ENCODE measurements around the gene NSMCE1.
"Not testable (repeated sequence)": the region's sequence is repeated elsewhere in the genome, so short reads cannot be mapped to it uniquely, and the experiment has no call there.

NSMCE1 gene

DNA sequence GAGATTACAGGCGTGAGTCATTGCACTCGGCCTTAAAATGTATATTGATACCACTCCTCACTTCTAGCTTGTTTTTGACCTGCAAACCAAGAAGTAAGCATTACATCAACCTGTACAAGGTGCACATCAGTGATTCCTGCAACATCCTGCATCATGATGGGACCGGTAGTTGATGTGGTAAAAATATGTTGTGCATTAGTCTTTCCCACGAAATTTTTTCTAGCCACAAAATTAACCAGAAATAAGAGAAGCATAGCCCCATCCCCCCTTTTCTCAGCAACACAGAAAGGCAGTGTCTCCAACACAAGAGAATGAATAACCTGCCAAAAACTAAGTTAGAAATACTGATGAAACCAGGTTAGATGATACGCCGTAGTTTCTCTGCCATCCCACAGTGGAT is 21.1 kb upstream of the NSMCE1 start:
- Mint-ChIP-seq H3K9me3 (no peaks in the 10 kb centered on the region), H3K27me3 (no peaks in the 10 kb centered on the region), H3K36me3 (ENCODE audit: low read depth) (no peaks in the 10 kb centered on the region), H3K27ac (no peak overlapping the region), H3K4me1 (ENCODE audit: low read depth) (peaks cover 49% of the 10 kb centered on the region), H3K4me3 (no peak overlapping the region)
- intact Hi-C loops (cut with micrococcal nuclease), result no loop called here

GRCh38 chr16:27288313-27288712 is 19.7 kb upstream of the NSMCE1 start:
- H3K4me3 Mint-ChIP-seq; H3K9me3 Mint-ChIP-seq; H3K36me3 Mint-ChIP-seq (ENCODE audit: low read depth); H3K27me3 Mint-ChIP-seq; intact Hi-C loops (cut with micrococcal nuclease): not testable (repeated sequence)
- Mint-ChIP-seq H3K27ac (peak overlapping the region; percentile 86), H3K4me1 (ENCODE audit: low read depth) (peaks cover 56% of the 10 kb centered on the region)

DNA sequence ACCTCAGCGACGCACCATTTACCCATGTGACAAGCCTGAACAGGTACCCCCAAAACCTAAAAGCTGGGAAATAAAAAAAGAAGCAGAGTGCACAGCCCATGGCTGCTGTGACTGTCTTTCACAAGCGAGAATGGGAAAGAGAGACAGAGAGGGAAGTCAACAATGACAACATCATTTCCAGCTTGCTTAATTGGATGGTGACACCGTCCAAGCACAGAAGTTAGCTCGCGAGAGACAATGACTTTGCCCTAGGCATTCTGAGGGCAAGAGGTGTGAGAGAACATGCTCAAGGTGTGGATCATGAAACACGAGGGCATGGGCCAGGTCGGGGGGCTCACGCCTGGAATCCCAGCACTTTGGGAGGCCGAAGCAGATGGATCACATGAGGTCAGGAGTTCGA is 19.3 kb upstream of the NSMCE1 start:
- peak overlapping the region; percentile 86 for H3K27ac Mint-ChIP-seq
- no peaks in the 10 kb centered on the region for H3K36me3 Mint-ChIP-seq (ENCODE audit: low read depth)
- no peaks in the 10 kb centered on the region for H3K27me3 Mint-ChIP-seq
- H3K9me3 Mint-ChIP-seq, result no peaks in the 10 kb centered on the region
- H3K4me3 Mint-ChIP-seq, result no peak overlapping the region
- peaks cover 56% of the 10 kb centered on the region for H3K4me1 Mint-ChIP-seq (ENCODE audit: low read depth)
- intact Hi-C loops (cut with micrococcal nuclease), result no loop called here

DNA sequence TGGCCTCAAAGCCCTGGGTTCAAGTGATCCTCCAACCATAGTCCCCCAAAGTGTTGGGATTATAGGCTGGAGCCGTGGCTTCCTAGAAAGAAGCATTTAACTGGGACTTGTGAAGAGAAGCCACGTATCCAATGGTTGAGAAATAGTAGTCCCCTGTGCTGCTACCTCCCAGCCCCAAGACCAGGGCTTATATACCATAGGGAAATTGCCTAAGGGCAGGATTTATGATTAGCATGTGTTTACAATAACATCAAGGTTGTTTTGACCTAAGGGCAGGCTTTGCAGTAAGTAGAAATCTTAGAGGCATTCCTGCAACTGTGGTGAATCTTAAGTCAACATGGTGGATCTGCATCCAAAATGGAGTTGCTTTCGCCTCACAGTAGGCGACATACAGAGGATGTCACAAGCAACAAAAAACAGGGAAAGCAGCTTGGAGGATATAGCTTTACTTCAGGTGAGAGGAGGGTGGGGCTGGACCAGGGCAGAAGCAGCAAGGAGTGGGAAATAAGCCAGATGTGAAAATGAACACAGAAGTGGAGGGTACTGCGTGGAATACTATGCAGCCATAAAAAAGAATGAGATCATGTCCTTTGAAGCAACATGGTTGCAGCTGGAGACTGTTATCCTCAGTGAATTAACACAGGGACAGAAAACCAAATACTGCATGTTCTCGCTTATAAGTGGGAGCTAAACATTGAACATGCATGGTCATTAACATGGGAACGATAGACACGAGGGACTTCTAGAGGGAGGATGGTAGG is 18.7 kb upstream of the NSMCE1 start:
- H3K27ac Mint-ChIP-seq, result peak overlapping the region; percentile 86

DNA sequence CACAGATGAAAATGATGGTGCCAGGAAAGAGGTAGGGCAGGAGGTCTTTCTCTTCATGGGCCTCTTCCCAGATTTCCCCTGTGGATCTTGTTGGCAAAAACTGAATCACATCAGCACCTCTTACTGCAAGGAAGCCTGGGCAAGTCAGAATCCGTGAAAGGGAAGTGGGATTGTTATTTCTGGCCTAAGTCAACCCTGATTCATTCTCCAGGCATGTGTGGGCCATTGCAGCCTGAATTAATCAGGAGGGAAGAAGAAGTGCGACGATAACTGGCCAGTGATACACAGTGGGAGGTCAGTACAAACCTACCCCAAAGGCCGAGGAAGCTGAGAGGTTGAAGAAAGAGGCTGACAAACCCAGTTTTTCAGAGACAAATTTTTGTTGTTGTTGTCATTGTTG is 17.9 kb upstream of the NSMCE1 start:
- H3K9me3 Mint-ChIP-seq, result no peaks in the 10 kb centered on the region
- peaks cover 62% of the 10 kb centered on the region for H3K4me1 Mint-ChIP-seq (ENCODE audit: low read depth)
- H3K36me3 Mint-ChIP-seq (ENCODE audit: low read depth), result no peaks in the 10 kb centered on the region
- H3K4me3 Mint-ChIP-seq, result no peak overlapping the region
- peak overlapping the region; percentile 86 for H3K27ac Mint-ChIP-seq
- no peaks in the 10 kb centered on the region for H3K27me3 Mint-ChIP-seq
- intact Hi-C loops (cut with micrococcal nuclease), result no loop called here

More for the DNA sequence above, 18.7 kb upstream of the NSMCE1 start:
- H3K36me3 Mint-ChIP-seq (ENCODE audit: low read depth), result no peaks in the 10 kb centered on the region
- H3K4me1 Mint-ChIP-seq (ENCODE audit: low read depth), result peaks cover 61% of the 10 kb centered on the region
- no peaks in the 10 kb centered on the region for H3K9me3 Mint-ChIP-seq
- H3K4me3 Mint-ChIP-seq, result no peak overlapping the region
- intact Hi-C loops (cut with micrococcal nuclease), result no loop called here
- no peaks in the 10 kb centered on the region for H3K27me3 Mint-ChIP-seq

- peak overlapping the region; percentile 86 for H3K27ac Mint-ChIP-seq
- no peaks in the 10 kb centered on the region for H3K27me3 Mint-ChIP-seq
- no peaks in the 10 kb centered on the region for H3K36me3 Mint-ChIP-seq (ENCODE audit: low read depth)
- intact Hi-C loops (cut with micrococcal nuclease), result no loop called here
- H3K4me3 Mint-ChIP-seq, result no peak overlapping the region
- peaks cover 62% of the 10 kb centered on the region for H3K4me1 Mint-ChIP-seq (ENCODE audit: low read depth)
- H3K9me3 Mint-ChIP-seq, result no peaks in the 10 kb centered on the region
These were observed 17.2 kb upstream of the NSMCE1 start for GRCh38 chr16:27285676-27286196.

- Mint-ChIP-seq H3K4me3 (no peak overlapping the region), H3K27me3 (no peaks in the 10 kb centered on the region), H3K9me3 (no peaks in the 10 kb centered on the region), H3K4me1 (ENCODE audit: low read depth) (peaks cover 56% of the 10 kb centered on the region), H3K27ac (peak overlapping the region; percentile 86), H3K36me3 (ENCODE audit: low read depth) (no peaks in the 10 kb centered on the region)
- intact Hi-C loops (cut with micrococcal nuclease), result no loop called here
These were observed 16.5 kb upstream of the NSMCE1 start for GRCh38 chr16:27284865-27285675.

DNA sequence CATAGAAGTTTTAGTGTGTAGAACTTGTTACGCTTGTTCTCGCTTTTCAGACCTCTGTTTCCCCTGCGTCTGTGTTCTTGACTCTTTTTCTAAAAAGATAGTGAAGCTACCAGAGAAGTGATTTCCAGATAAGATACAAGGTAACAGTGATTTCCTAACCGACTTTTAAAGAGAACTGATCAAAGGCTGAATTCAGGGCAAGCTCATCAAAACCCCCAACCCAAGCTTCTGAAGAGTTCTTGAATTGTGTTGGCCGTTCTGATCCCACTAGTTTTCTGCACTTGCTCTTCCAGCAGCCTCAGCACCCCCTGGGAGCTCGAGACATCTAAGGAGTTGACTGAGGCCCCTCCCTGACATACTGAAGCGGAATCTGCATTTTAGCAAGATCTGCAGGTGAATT is 12.7 kb upstream of the NSMCE1 start:
- no peak overlapping the region for H3K4me3 Mint-ChIP-seq
- no peaks in the 10 kb centered on the region for H3K9me3 Mint-ChIP-seq
- no peak overlapping the region for H3K27ac Mint-ChIP-seq
- peaks cover 34% of the 10 kb centered on the region for H3K4me1 Mint-ChIP-seq (ENCODE audit: low read depth)
- intact Hi-C loops (cut with micrococcal nuclease), result no loop called here
- H3K27me3 Mint-ChIP-seq, result no peaks in the 10 kb centered on the region
- H3K36me3 Mint-ChIP-seq (ENCODE audit: low read depth), result no peaks in the 10 kb centered on the region

DNA sequence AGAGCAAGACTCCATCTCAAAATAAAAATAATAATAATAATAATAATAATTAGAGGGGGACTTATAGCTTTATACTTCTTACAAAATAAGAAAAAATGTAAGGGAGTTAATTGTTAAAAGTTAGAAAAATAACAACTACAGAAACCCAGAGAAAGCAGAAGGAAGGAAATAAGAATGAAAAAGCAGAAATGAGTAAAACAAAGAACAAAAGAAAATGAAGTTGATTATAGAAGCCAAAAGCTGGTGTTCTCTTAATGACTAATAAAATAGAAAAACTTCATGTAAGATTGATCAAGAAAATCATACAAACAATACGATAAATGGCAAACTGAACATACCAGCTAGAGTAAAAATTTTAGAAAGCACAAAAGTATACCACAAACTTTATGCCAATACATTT is 6.8 kb upstream of the NSMCE1 start:
- intact Hi-C loops (cut with micrococcal nuclease), result no loop called here
- H3K4me1 Mint-ChIP-seq (ENCODE audit: low read depth), result peaks cover 36% of the 10 kb centered on the region
- H3K4me3 Mint-ChIP-seq, result no peak overlapping the region
- H3K36me3 Mint-ChIP-seq (ENCODE audit: low read depth), result no peaks in the 10 kb centered on the region
- no peaks in the 10 kb centered on the region for H3K27me3 Mint-ChIP-seq
- no peak overlapping the region for H3K27ac Mint-ChIP-seq
- H3K9me3 Mint-ChIP-seq, result no peaks in the 10 kb centered on the region

DNA sequence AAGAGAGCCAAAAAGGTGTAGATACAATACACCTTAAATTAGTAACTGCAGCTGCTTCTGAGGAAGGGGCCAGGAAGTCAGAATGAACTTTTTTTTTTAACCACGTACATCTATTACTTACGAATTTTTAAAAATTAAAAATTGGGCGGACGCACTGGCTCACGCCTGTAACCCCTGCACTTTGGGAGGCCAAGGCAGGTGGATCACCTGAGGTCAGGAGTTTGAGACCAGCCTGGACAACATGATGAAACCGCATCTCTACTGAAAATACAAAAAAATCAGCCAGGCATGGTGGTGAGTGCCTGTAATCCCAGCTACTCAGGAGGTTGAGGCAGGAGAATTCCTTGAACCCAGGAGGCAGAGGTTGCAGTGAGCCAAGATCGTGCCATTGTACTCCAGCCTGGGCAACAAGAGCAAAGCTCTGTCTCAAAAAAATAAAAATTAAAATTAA is 5.9 kb upstream of the NSMCE1 start:
- intact Hi-C loops (cut with micrococcal nuclease), result loop anchor here (5.0 kb wide), 1 partner anchor 37 kb away; no protein-coding TSS in a partner anchor
- not testable (repeated sequence) for H3K27me3 Mint-ChIP-seq; H3K4me3 Mint-ChIP-seq; H3K36me3 Mint-ChIP-seq (ENCODE audit: low read depth); H3K9me3 Mint-ChIP-seq
- H3K27ac Mint-ChIP-seq, result peak overlapping the region; percentile 11
- peaks cover 45% of the 10 kb centered on the region for H3K4me1 Mint-ChIP-seq (ENCODE audit: low read depth)

- H3K36me3 Mint-ChIP-seq (ENCODE audit: low read depth), result peaks cover 3% of the 10 kb centered on the region
- no peaks in the 10 kb centered on the region for H3K27me3 Mint-ChIP-seq
- peaks cover 45% of the 10 kb centered on the region for H3K4me1 Mint-ChIP-seq (ENCODE audit: low read depth)
- H3K4me3 Mint-ChIP-seq, result no peak overlapping the region
- H3K9me3 Mint-ChIP-seq, result no peaks in the 10 kb centered on the region
- peak overlapping the region; percentile 11 for H3K27ac Mint-ChIP-seq
- intact Hi-C loops (cut with micrococcal nuclease), result loop anchor here (5.0 kb wide), 1 partner anchor 37 kb away; no protein-coding TSS in a partner anchor
These were observed 5.3 kb upstream of the NSMCE1 start for GRCh38 chr16:27273670-27274423.

DNA sequence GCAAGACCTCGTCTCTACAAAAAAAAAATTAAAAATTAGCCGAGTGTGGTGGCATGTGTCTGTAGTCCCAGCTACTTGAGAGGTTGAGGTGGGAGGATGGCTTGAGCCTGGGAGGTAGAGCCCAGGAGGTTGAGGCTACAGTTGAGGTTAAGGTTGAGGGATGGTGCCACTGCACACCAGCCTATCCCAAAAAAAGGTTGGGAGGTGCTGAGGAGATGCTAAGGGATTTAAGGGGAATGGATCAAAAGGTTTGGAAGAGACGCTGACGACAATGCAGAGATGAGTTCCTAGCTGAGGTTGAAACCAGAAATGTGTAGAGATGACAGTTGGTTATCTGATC is 4.7 kb upstream of the NSMCE1 start:
- Mint-ChIP-seq H3K4me3 (no peak overlapping the region), H3K27me3 (no peaks in the 10 kb centered on the region), H3K9me3 (no peaks in the 10 kb centered on the region), H3K4me1 (ENCODE audit: low read depth) (peaks cover 45% of the 10 kb centered on the region), H3K36me3 (ENCODE audit: low read depth) (peaks cover 8% of the 10 kb centered on the region), H3K27ac (peak overlapping the region; percentile 11)
- intact Hi-C loops (cut with micrococcal nuclease), result loop anchor here (5.0 kb wide), 1 partner anchor 36 kb away; no protein-coding TSS in a partner anchor

- intact Hi-C loops (cut with micrococcal nuclease), result loop anchor here (5.0 kb wide), 1 partner anchor 35 kb away; no protein-coding TSS in a partner anchor
- H3K4me3 Mint-ChIP-seq; H3K9me3 Mint-ChIP-seq; H3K27ac Mint-ChIP-seq; H3K27me3 Mint-ChIP-seq; H3K36me3 Mint-ChIP-seq (ENCODE audit: low read depth): not testable (repeated sequence)
- H3K4me1 Mint-ChIP-seq (ENCODE audit: low read depth), result peaks cover 49% of the 10 kb centered on the region
These were observed 4.1 kb upstream of the NSMCE1 start for GRCh38 chr16:27272697-27273096.

All from dendritic cell treated with granulocyte-macrophage colony-stimulating factor and Interleukin-4, amounts not matched to agents 40 ng/mL and 50 ng/mL, for 4 days (primary cell).